HEK293T (cell line): ENCODE results near the gene LTBR.

Experiments
- ARNT ChIP-seq: fragments of 450-650 bp; IDR thresholded peaks from 2 replicates; pipeline ENCODE4 v1.6.1; 2017; ENCODE audit warnings: mild to moderate bottlenecking
- BHLHE40 ChIP-seq: fragments of 450-650 bp; IDR thresholded peaks from 2 replicates; pipeline ENCODE4 v1.6.1; 2016; ENCODE audit warnings: mild to moderate bottlenecking, moderate library complexity, borderline replicate concordance
- ELF4 ChIP-seq: fragments of 450-650 bp; IDR thresholded peaks from 2 replicates; pipeline ENCODE4 v1.6.1; 2017; ENCODE audit warnings: antibody characterized with exemption
- FOXK2 ChIP-seq: fragments of 450-650 bp; IDR thresholded peaks from 2 replicates; pipeline ENCODE4 v1.6.1; 2016; ENCODE audit warnings: mild to moderate bottlenecking
- FOXM1 ChIP-seq: fragments of 450-650 bp; IDR thresholded peaks from 2 replicates; pipeline ENCODE4 v1.6.1; 2017; ENCODE audit warnings: mild to moderate bottlenecking, borderline replicate concordance
- SUZ12 ChIP-seq: fragments of 450-650 bp; IDR thresholded peaks from 2 replicates; pipeline ENCODE4 v1.6.1; 2016; ENCODE audit warnings: mild to moderate bottlenecking

- no peak for TF ChIP-seq BHLHE40
- TF ChIP-seq ELF4 = no peak
- TF ChIP-seq FOXK2 = no peak
- TF ChIP-seq ARNT = no peak
- no peak for TF ChIP-seq FOXM1
- TF ChIP-seq SUZ12 = no peak
Observed at GRCh38 chr12:6373022-6373787, 10.8 kb upstream of the LTBR start.
